Right kidney (tissue), 1 donor: ENCODE measurements around the gene FMNL2.

Experiments used
- DNase-seq: peaks from one replicate; pipeline ENCODE4 v3.0.0-alpha.2; 2016

FMNL2 gene

GRCh38 chr2:152337511-152337903 is 2.5 kb downstream of the FMNL2 start:
- DNase-seq: no peak

- no peak for DNase-seq
These were observed 4.7 kb downstream of the FMNL2 start for GRCh38 chr2:152339556-152340286.

DNA sequence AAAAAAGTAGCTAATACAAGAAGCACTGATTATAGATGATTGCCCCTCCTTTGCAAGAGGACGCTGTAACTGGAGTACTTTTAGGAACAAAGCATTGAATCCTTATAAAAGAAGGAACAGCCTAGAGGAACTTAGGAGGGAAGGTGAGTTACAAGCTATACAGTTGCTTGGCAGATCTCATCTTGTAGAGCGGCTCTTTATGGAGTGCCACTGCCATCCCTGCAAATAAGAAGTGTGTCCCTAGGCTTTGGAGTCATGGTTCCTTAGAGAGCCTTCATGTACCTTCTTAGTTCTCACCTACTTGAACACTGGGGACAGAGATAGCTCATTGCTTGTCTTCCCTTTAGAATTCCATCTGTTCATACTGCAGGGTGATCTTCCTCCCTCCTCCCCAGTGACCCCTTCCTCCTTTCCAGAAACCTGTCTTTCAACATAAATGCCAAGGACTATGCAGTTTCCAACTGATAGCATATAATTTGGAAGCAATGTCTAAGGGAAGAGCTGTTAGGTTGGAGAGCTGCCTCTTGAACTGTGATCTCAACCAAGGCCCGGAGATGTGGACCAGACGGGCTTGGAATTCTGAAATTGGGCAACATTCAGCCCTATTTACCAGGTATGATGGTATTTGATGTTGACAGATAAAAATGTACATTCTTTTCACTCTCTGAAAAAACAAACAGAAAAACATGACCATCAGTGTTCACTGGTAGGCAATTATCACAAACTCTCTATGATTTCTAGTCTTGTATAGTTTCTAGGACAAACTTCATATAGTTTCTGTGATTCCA is 7.5 kb downstream of the FMNL2 start:
- DNase-seq: no peak

DNA sequence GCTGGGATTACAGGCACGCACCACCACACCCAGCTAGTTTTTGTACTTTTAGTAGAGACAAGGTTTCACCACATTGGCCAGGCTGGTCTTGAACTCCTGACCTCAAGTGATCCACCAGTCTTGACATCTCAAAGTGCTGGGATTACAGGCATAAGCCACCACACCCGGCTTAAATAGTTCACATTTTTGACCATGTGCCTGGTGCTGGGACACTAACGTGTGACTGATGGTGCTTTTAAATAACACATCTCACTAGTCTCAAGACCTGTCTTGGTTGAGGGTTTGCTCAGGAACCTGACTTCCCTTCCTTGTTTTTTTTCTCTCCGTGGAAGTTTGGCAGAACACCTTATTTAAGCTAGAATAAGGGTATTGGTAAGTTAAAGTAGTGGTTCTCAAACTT is 8.5 kb downstream of the FMNL2 start:
- DNase-seq: no peak

DNA sequence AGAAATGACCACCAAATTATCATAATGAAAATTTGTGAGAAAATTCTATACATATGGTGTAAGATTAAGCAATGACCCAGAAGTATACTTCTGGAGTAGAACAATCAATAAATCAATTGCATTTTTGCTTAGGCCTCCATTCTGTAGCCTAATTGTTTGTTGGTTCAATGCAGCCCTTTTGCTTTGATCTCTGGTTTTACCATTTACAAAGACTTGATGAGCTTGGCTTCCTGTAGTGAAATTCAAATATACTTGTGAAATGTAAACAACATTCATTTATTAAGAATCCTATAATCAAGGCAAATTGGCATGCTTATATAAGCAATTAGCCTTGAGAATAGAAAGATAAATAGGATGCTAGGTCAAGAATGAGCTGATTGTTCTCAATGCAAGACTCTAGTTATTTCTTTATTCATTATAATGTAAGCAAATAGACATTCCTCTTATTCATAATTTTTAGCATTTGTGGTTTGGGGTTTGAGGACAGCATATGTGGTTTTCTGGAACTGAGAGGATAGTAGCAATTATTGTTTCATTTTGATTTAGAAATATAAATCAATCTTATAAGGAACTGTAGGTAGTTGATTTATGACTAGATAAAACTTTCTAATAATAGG is 9.7 kb downstream of the FMNL2 start:
- DNase-seq: no peak

- DNase-seq: no peak
These were observed 12.1 kb downstream of the FMNL2 start for GRCh38 chr2:152347076-152347475.

- DNase-seq: no peak
These were observed 13.4 kb downstream of the FMNL2 start for GRCh38 chr2:152348388-152348787.

GRCh38 chr2:152349416-152349815 is 14.4 kb downstream of the FMNL2 start:
- DNase-seq: no peak

DNA sequence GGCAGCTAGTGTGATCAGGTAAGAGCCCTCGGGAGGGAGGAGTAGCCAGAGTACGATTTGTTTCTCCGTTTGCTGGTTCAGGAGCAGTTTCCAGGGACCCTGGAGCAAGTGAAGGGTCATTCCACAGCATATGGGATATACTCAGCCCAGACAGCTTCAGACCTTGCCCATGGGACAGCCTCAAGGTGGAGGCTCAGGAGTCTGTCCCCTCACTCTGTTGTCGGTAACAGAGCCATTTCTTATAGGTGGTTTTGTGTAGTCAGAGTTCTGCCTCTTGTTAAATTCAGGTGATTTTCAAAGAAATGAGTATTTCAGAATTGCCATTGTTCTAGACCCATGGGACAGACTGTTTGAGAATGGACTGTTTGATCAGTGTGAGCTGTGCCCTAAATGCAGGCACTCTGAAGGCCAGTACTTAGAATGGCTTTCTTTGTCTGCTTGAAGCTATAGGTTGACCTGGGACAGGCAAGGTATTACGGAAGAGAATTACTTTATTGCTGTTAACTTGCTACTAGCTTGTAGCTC is 15.2 kb downstream of the FMNL2 start:
- DNase-seq: no peak

DNA sequence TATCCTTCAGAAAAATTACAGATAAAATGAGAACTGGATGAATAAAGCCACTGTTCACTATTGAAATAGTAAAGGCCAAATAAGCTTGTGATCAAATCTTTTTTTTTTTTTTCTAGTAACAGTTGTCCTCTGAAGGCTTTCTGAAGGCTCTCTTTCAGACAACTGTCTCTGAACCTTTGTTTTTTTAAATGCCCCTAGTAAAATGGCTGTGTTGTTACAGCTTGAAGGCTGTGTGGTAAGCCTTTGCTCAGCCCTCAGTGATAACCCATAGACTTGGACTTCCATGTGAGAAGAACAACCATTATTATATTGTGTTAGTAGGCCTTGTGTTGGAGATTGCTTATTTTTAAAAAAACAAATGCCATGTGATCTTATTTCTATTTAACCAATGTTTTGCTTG is 17.6 kb downstream of the FMNL2 start:
- no peak for DNase-seq

- no peak for DNase-seq
These were observed 18.4 kb downstream of the FMNL2 start for GRCh38 chr2:152353364-152353763.

DNA sequence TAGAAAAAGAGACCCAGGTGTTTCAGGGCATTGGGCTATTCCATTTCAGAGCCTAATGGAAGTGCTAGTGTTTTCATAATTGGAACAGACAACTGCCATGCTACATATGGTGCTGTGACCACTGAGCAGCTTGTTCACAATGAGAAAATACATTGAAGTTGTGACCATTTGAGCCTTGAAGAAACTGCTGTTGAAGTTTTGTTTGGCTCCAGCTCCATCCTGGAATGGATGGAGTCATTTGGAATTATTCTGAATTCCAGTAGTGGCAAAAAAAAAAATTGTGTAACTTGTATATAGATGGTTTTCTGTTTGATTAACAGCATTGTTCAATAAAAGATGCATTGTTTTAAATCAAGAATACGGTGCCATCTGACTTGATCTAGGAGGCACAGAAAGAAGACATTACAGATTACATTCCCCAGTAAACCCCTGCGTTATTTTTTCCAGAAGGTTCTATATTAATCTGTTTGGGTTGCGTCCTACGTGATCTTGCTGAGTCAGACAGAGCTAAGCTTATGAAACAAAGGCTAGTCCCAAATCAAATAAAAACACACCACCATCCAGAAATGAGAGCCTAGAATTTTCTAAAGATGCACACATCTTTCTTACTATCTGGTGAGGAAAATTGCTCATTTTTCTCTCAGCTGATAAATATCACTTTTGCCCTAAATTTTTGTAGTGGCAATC is 19.2 kb downstream of the FMNL2 start:
- DNase-seq: no peak

DNA sequence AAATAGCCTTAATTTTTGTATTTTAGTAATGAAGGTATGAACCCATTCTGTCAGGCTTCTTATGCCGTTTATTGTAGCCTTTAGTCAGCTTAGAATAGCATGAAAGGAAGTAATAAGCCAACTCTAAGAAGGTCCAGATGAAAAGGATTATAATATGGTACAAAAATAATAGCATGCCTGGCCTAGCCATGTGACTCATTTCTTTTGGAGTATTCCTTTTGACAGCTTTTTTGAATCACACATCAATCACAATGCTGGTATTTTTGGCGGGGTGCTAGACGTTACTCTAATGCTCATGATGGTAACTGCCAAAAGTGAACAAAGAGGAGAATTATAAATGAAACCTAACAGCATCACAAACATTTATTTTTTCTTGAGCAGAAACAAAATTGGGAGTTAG is 19.9 kb downstream of the FMNL2 start:
- DNase-seq: no peak

DNA sequence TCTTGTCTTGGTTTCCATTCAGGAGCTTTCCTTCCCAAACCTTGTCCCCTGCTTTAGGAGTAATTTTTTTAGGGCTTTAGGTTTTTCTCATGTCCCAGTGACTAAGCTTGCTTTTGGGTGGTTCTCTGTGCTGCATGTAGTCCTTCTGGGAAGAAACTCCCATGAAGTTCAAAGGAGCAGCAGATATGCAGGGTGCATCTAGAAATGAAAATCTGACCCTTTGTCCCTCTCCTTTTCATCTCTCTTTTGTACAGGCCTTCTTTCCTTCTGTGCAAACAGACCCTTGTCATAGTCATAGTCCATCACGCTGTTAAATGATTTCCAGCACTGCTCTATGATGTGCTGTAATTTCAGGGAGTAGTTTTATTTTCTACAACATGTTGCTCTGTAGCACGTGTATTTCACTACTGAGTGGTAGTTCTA is 20.4 kb downstream of the FMNL2 start:
- no peak for DNase-seq

DNA sequence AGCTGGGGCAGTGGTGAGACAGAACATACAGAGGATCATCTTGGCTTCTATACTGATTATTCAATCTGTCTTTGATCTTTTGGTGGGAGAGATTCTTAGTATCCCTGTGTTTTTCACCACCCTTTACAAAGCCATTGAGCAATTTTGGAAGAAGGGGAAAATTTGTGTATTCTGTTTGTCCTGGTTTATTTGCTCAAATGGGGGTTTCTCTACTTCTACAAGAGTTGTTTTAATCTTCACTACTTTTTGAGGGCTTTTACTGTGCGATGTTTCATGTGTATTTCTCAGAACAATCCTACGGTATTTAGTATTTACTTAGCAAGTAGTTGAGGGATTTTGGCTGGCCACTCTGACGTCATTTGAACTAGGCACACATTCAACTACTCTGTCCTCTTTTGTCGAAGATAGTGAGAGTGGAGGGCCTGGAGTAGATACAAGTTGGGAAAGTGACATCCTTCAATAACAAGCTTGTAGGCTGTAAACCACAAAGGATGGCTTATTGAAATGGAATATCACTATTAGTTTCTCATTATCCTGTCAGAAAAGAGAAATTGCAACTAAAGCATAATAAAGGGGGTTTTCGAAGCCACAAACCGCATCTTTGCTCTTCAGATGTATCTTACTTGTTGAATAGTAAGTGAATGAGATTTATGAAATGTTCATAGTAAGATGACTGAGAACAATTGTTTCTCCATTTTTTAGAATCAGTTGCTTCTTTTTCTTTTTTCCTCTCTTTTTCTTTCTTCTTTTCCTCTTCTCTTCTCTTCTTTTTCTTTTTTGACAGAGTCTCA is 24.8 kb downstream of the FMNL2 start:
- no peak for DNase-seq

DNA sequence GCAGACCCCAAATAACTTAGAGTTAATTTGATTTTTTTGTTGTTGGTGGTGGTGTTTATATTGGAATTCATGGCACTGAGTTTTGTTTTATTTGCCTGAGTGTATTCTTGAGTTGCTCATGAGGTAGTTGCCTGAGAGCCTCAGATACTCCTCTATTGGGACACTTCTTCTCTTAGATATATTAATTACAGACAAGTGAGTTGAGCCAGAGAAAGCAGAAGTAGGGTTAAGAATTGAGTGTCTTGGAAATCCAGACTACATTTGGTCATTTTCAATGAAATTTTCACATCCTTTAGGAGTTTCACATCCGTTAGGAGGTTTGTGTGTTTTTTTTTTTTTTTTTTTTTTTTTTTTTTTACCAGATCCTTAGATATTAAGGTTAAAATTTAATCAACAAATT is 29.0 kb downstream of the FMNL2 start:
- DNase-seq: no peak

DNA sequence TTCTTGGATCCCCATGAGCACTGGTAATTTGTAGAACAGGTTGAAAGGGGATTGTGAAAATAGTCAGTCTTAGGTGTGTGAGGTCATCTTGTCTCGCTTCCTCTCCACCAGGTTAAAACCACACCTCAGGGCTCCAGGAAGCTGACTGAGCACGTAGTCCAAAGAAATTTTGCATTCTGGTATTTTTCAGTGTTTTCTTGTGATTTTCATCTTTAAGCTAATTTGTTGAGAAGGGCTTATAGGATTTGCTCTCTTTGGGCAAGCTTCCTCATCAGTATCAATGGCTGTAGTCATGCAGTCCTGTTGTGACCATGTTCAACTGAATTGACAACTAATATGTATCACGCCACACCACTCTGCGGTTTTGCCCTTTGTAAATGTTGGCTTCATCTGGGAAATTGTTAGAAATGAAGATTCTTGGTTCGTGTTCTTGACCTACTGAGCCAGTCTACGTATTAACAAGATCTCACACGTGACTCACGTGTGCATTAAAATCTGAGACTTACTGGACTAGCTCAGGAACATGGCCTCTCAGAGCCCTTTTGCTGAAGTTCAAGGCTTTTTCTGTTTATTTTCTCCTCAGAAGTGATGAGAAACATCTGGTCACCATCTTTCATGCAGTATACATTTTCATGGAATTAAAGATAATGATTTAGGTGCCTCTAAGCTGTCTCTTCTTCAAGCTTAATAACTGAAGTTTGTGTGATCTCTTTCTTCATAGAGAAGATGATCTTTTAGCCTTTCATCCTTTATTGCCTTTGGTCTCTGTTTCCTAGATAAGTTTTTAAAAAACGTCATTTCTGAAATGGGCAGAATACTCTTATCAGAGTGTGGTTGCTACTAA is 32.8 kb downstream of the FMNL2 start:
- DNase-seq: no peak

DNA sequence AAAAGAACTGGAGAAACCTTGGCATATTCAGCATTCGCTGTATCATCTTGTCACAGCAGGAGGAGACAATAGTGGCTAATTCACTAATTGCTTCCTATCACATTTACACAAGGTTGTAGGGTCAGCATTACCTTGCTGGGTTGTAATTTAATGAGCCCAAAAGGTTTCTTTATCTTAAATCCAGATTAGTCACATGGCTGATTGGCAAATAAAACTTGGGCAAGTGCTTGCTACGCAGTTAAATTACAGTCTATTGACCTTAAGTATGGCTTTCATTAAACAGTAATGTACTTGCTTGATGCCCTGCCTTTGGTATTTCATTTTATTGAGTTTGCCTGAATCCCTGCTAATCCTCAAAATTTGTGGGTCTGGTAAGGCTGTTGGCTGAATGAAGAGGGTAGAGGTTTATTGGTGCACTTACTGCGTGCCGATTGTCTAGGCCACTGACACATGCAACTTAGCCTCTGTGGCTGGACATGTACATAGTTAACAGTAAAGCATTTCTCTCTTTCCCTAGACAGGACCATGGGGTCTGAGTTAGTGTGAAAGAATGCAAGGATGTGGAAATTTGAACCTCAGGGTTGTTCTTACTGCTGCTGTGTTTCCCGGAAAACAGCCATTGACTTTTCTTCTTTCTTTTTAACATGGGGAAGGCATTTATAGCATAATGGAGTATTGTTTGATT is 34.3 kb downstream of the FMNL2 start:
- no peak for DNase-seq

GRCh38 chr2:152370783-152371182 is 35.8 kb downstream of the FMNL2 start:
- DNase-seq: no peak

- DNase-seq: no peak
These were observed 37.5 kb downstream of the FMNL2 start for GRCh38 chr2:152372438-152372984.
